ENCODE results near the gene FUBP3.

GRCh38 chr9:130555061-130555460, 24.3 kb upstream of the FUBP3 start:
- TF ChIP-seq CTCF (IDR thresholded peaks at IDR 0.05; ENCODE audit: low read depth, low read length), result no peak
- TF ChIP-seq EZH2phosphoT487 (IDR thresholded peaks at IDR 0.05; ENCODE audit: low read depth), result no peak
